HG03442 (cell line): ENCODE results near the gene RNF111.
"Not testable (repeated sequence)": the region's sequence is repeated elsewhere in the genome, so short reads cannot be mapped to it uniquely, and the experiment has no call there.

Experiments used
- ATAC-seq: cut with Tn5 transposase; IDR thresholded peaks from one replicate; pipeline ENCODE4 v1.9.1; 2021; ENCODE audit warnings: mild to moderate bottlenecking, moderate library complexity; ENCODE audit not compliant: unreplicated experiment

Gene RNF111

GRCh38 chr15:59127255-59127654, 139.8 kb downstream of the RNF111 start:
- not testable (repeated sequence) for ATAC-seq

GRCh38 chr15:59131456-59131855, 144.0 kb downstream of the RNF111 start:
- no peak for ATAC-seq

- no peak for ATAC-seq
Measured at GRCh38 chr15:59131969-59132562, 144.6 kb downstream of the RNF111 start.

GRCh38 chr15:59133929-59134427, 146.5 kb downstream of the RNF111 start:
- no peak for ATAC-seq

GRCh38 chr15:59137566-59137965, 150.1 kb downstream of the RNF111 start:
- ATAC-seq, result no peak

GRCh38 chr15:59138243-59138642, 150.8 kb downstream of the RNF111 start:
- ATAC-seq, result no peak

- no peak for ATAC-seq
Measured at GRCh38 chr15:59140422-59141226, 153.2 kb downstream of the RNF111 start.

- ATAC-seq, result no peak
Measured at GRCh38 chr15:59143281-59143680, 155.8 kb downstream of the RNF111 start.

GRCh38 chr15:59144594-59144993, 157.1 kb downstream of the RNF111 start:
- ATAC-seq, result not testable (repeated sequence)
